Lower leg skin (tissue), 3 donors: ENCODE results near the gene ADCK1.

Experiments
- CTCF ChIP-seq, 3 donors: fragments of 450-650 bp; IDR thresholded peaks; one replicate each; pipeline ENCODE4 v1.5.1; 2016; ENCODE audit warnings: antibody characterized with exemption in 3 of 3, mild to moderate bottlenecking in 3 of 3, moderate library complexity in 2 of 3
- POLR2A ChIP-seq, 2 donors: fragments of 450-650 bp; IDR thresholded peaks; one replicate each; pipeline ENCODE4 v1.6.1; 2016 to 2017; ENCODE audit warnings: antibody characterized with exemption in 2 of 2, mild to moderate bottlenecking in 1 of 2, moderate library complexity in 1 of 2

GRCh38 chr14:77856941-77857340 lies 57.0 kb downstream of the ADCK1 start:
- no peak for TF ChIP-seq CTCF (IDR thresholded peaks at IDR 0.05)
- no peak for TF ChIP-seq POLR2A (IDR thresholded peaks at IDR 0.05)
